RWPE2 (cell line): ENCODE data around the gene C20orf96.

Experiments used
- ATAC-seq: fragments of 200-7000 bp; cut with Tn5 transposase; 3 replicates; pipeline ENCODE4 v1.9.1; 2021; ENCODE audit warnings: low read depth
- DNase-seq: peaks from one replicate; pipeline ENCODE4 v3.0.0-alpha.2; 2020; ENCODE audit warnings: low spot score
- H3K27ac ChIP-seq: fragments of 450-650 bp; 2 replicates; pipeline ENCODE4 v1.5.1; 2017; ENCODE audit warnings: mild to moderate bottlenecking; ENCODE audit not compliant: poor library complexity, severe bottlenecking
- H3K27me3 ChIP-seq: fragments of 250-450 bp; sonication (Bioruptor Pico); 2 replicates; pipeline ENCODE4 v1.5.1; 2021; ENCODE audit warnings: mild to moderate bottlenecking, moderate library complexity; ENCODE audit not compliant: insufficient read depth, poor library complexity, severe bottlenecking
- H3K36me3 ChIP-seq: fragments of 250-450 bp; sonication (Bioruptor Pico); 2 replicates; pipeline ENCODE4 v1.5.1; 2020; ENCODE audit warnings: low read depth, mild to moderate bottlenecking, moderate library complexity
- H3K4me1 ChIP-seq: fragments of 250-450 bp; sonication (Bioruptor Pico); 2 replicates; pipeline ENCODE4 v1.5.1; 2021; ENCODE audit warnings: mild to moderate bottlenecking, moderate library complexity; ENCODE audit not compliant: insufficient read depth, poor library complexity, severe bottlenecking
- H3K4me3 ChIP-seq: fragments of 250-450 bp; sonication (Bioruptor Pico); 2 replicates; pipeline ENCODE4 v1.5.1; 2021; ENCODE audit warnings: mild to moderate bottlenecking, moderate library complexity; ENCODE audit not compliant: severe bottlenecking
- H3K9me3 ChIP-seq: fragments of 250-450 bp; sonication (Bioruptor Pico); 2 replicates; pipeline ENCODE4 v1.5.1; 2021; ENCODE audit warnings: mild to moderate bottlenecking, moderate library complexity; ENCODE audit not compliant: severe bottlenecking
- CTCF ChIP-seq: fragments of 450-650 bp; IDR thresholded peaks from one replicate; pipeline ENCODE4 v1.5.1; 2017; ENCODE audit warnings: mild to moderate bottlenecking, moderate library complexity; ENCODE audit not compliant: poor library complexity, severe bottlenecking

Gene C20orf96

GRCh38 chr20:310645-311044, 20.1 kb upstream of the C20orf96 start:
- H3K27ac ChIP-seq: peak overlapping the region; percentile 72
- peaks cover 29% of the 10 kb centered on the region for H3K4me1 ChIP-seq
- TF ChIP-seq CTCF: no peak
- DNase-seq (no peak), ATAC-seq (no peak)
- no peaks in the 10 kb centered on the region for H3K9me3 ChIP-seq
- no peak overlapping the region for H3K4me3 ChIP-seq
- H3K36me3 ChIP-seq: no peaks in the 10 kb centered on the region
- no peaks in the 10 kb centered on the region for H3K27me3 ChIP-seq

- H3K27me3 ChIP-seq: no peaks in the 10 kb centered on the region
- DNase-seq: peak; percentile 96
- no peaks in the 10 kb centered on the region for H3K36me3 ChIP-seq
- peaks cover 29% of the 10 kb centered on the region for H3K4me1 ChIP-seq
- ATAC-seq: peak; percentile 86
- H3K9me3 ChIP-seq: no peaks in the 10 kb centered on the region
- peak overlapping the region; percentile 21 for H3K4me3 ChIP-seq
- no peak for TF ChIP-seq CTCF
- peak overlapping the region; percentile 72 for H3K27ac ChIP-seq
Measured at GRCh38 chr20:309841-310644, 19.5 kb upstream of the C20orf96 start.

- no peak for DNase-seq
- Histone ChIP-seq H3K4me3 (no peak overlapping the region), H3K9me3 (no peaks in the 10 kb centered on the region), H3K4me1 (peaks cover 27% of the 10 kb centered on the region), H3K27me3 (no peaks in the 10 kb centered on the region), H3K36me3 (no peaks in the 10 kb centered on the region), H3K27ac (peak overlapping the region; percentile 72)
- no peak for TF ChIP-seq CTCF
- ATAC-seq: no peak
Measured at GRCh38 chr20:309306-309840, 18.8 kb upstream of the C20orf96 start.

- Histone ChIP-seq H3K9me3 (no peaks in the 10 kb centered on the region), H3K27me3 (no peaks in the 10 kb centered on the region), H3K36me3 (no peaks in the 10 kb centered on the region), H3K27ac (peak overlapping the region; percentile 72), H3K4me1 (peaks cover 19% of the 10 kb centered on the region), H3K4me3 (no peak overlapping the region)
- DNase-seq: no peak
- TF ChIP-seq CTCF: no peak
- peak; percentile 63 for ATAC-seq
Measured at GRCh38 chr20:308427-309038, 18.0 kb upstream of the C20orf96 start.

GRCh38 chr20:305745-306144, 15.2 kb upstream of the C20orf96 start:
- no peak overlapping the region for H3K27ac ChIP-seq
- H3K4me1 ChIP-seq: peaks cover 15% of the 10 kb centered on the region
- no peaks in the 10 kb centered on the region for H3K9me3 ChIP-seq
- no peak for TF ChIP-seq CTCF
- no peaks in the 10 kb centered on the region for H3K27me3 ChIP-seq
- DNase-seq (no peak), ATAC-seq (no peak)
- no peak overlapping the region for H3K4me3 ChIP-seq
- H3K36me3 ChIP-seq: no peaks in the 10 kb centered on the region
